Measurements from ENCODE around the gene RS1. TPM values are rescaled to one million over a fixed set of nuclear protein-coding genes. Genes with fewer than 3 reads are reported as not detected.

RS1 gene
- total and polyA plus RNA-seq, 4 donors = not detected

- no peak overlapping the region for H3K4me3 ChIP-seq (ENCODE audit: low read depth in 1 of 3, low read length in 3 of 3)
- peaks cover 0 to 4% (median 0%) of the 10 kb centered on the region in 4 donors for H3K27me3 ChIP-seq (ENCODE audit: control insufficient read depth in 4 of 4, insufficient read depth in 4 of 4, low read length in 3 of 4)
- H3K36me3 ChIP-seq (ENCODE audit: control insufficient read depth in 4 of 4, insufficient read depth in 3 of 4, low read depth in 1 of 4, low read length in 3 of 4) = no peaks in the 10 kb centered on the region
- no peaks in the 10 kb centered on the region for H3K4me1 ChIP-seq (ENCODE audit: control insufficient read depth in 4 of 4, insufficient read depth in 4 of 4, low read length in 3 of 4)
- no peak overlapping the region for H3K9ac ChIP-seq (ENCODE audit: low read depth in 1 of 2, low read length in 2 of 2)
- WGBS = 97% methylated on average over 3 of the region's 3 CpGs
- no peaks in the 10 kb centered on the region for H3K9me3 ChIP-seq (ENCODE audit: control insufficient read depth in 4 of 4, low read length in 3 of 4)
- H3K27ac ChIP-seq (ENCODE audit: low read depth in 1 of 2, low read length in 2 of 2) = no peak overlapping the region
- no peak for TF ChIP-seq REST (IDR thresholded peaks at IDR 0.05)
- TF ChIP-seq YY1 (IDR thresholded peaks at IDR 0.05) = no peak
- no peak for TF ChIP-seq GABPA (IDR thresholded peaks at IDR 0.05 in 1 of 2, conservative IDR thresholded peaks at IDR 0.05 in 1 of 2)
- TF ChIP-seq FOXA1 (IDR thresholded peaks at IDR 0.05) = no peak
- TF ChIP-seq HNF4G (IDR thresholded peaks at IDR 0.05) = no peak
- no peak for TF ChIP-seq HNF4A (conservative IDR thresholded peaks at IDR 0.05)
- no peak for TF ChIP-seq FOXA2 (IDR thresholded peaks at IDR 0.05)
- no peak for TF ChIP-seq MAX (IDR thresholded peaks at IDR 0.05)
- TF ChIP-seq NR2F2 (IDR thresholded peaks at IDR 0.05) = no peak
- no peak for TF ChIP-seq RXRA (IDR thresholded peaks at IDR 0.05)
- TF ChIP-seq SP1 (IDR thresholded peaks at IDR 0.05) = no peak
- TF ChIP-seq ATF3 (IDR thresholded peaks at IDR 0.05) = no peak
- TF ChIP-seq RAD21 (IDR thresholded peaks at IDR 0.05) = no peak
- no peak for TF ChIP-seq ZBTB33 (IDR thresholded peaks at IDR 0.05)
- no peak for TF ChIP-seq TAF1 (conservative IDR thresholded peaks at IDR 0.05)
- TF ChIP-seq EGR1 (IDR thresholded peaks at IDR 0.05; ENCODE audit: low read depth in 2 of 2) = no peak
- TF ChIP-seq JUND (IDR thresholded peaks at IDR 0.05) = no peak
- no peak for DNase-seq (ENCODE audit: low spot score)
Measured at GRCh38 chrX:18709833-18710232, 37.9 kb upstream of the RS1 start.

GRCh38 chrX:18707426-18708049, 35.6 kb upstream of the RS1 start, which contains the start of gene PPEF1:
Gene PPEF1 (plus strand): TSS chrX:18707645. CDS start chrX:18707781, 136 bp downstream.
- H3K4me1 ChIP-seq (ENCODE audit: control insufficient read depth in 4 of 4, insufficient read depth in 4 of 4, low read length in 3 of 4) = no peaks in the 10 kb centered on the region
- peaks cover 0 to 4% (median 0%) of the 10 kb centered on the region in 4 donors for H3K27me3 ChIP-seq (ENCODE audit: control insufficient read depth in 4 of 4, insufficient read depth in 4 of 4, low read length in 3 of 4)
- 63% methylated on average over 8 of the region's 8 CpGs for WGBS
- no peak within 1 kb of the TSS for H3K9ac ChIP-seq (ENCODE audit: low read depth in 1 of 2, low read length in 2 of 2)
- no peaks in the 10 kb centered on the region for H3K36me3 ChIP-seq (ENCODE audit: control insufficient read depth in 4 of 4, insufficient read depth in 3 of 4, low read depth in 1 of 4, low read length in 3 of 4)
- H3K27ac ChIP-seq (ENCODE audit: low read depth in 1 of 2, low read length in 2 of 2) = no peak within 1 kb of the TSS
- H3K9me3 ChIP-seq (ENCODE audit: control insufficient read depth in 4 of 4, low read length in 3 of 4) = no peaks in the 10 kb centered on the region
- TF ChIP-seq FOXA2 (IDR thresholded peaks at IDR 0.05) = no peak
- TF ChIP-seq FOXA1 (IDR thresholded peaks at IDR 0.05) = no peak
- TF ChIP-seq RXRA (IDR thresholded peaks at IDR 0.05) = no peak
- no peak for TF ChIP-seq EGR1 (IDR thresholded peaks at IDR 0.05; ENCODE audit: low read depth in 2 of 2)
- no peak for TF ChIP-seq CTCF (IDR thresholded peaks at IDR 0.05; ENCODE audit: low read depth, low read length, missing input control)
- no peak for TF ChIP-seq MAX (IDR thresholded peaks at IDR 0.05)
- TF ChIP-seq TAF1 (conservative IDR thresholded peaks at IDR 0.05) = no peak
- TF ChIP-seq JUND (IDR thresholded peaks at IDR 0.05) = no peak
- TF ChIP-seq ATF3 (IDR thresholded peaks at IDR 0.05) = no peak
- H3K4me3 ChIP-seq (ENCODE audit: low read depth in 1 of 3, low read length in 3 of 3) = no peak within 1 kb of the TSS
- DNase-seq (ENCODE audit: low spot score) = no peak
